ENCODE data around the gene MRPS10. TPM values are rescaled to one million over a fixed set of nuclear protein-coding genes. Genes with fewer than 3 reads are reported as not detected.

Gene MRPS10
- 31.3 to 37.4 TPM (median 33.7 TPM) in 5 replicates for total RNA-seq (2022; extraction: Qiagen RNA extraction)

DNA sequence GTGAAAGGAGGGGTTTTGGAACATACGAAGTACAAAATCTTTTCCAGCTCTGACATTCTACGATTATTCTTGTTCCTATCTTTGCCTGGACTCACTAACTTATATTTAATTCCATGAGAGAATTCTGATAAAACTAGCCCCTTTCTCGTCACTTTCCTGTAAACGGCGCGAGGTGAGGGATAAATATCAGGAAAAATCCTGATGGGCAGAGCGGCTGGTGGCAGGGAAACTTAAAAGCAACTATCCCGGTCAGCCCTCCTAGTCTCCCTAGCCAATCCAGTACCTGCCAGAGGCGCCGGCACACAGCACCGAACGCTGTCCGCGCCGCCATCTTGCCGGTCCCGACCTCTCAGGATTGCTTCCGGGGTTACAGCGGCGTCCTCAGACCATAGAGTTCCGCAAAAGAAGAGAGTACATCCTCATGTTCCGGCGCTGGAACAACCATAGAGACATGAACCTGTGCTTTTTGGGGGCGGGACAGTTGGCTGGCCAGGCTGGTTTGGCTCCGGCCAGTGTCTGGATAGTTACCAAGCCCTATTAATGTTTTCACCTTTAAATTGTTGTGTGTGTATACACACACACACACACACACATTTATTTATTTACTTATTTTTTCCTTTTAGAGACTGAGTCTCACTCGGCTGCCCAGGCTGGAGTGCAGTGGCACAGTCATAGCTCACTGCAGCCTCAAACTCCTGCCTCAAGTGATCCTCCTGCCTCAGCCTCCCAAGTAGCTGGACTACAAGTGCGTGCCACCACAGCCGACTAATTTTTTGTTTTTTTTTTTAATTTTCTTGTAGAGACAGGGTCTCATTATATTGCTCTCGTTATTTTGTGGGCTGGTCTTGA is at the start of gene MRPS10:
Gene MRPS10 (minus strand): TSS at position 343 of the 849 bp plus-strand sequence. CDS start 12 bp downstream, at position 331.

DNA sequence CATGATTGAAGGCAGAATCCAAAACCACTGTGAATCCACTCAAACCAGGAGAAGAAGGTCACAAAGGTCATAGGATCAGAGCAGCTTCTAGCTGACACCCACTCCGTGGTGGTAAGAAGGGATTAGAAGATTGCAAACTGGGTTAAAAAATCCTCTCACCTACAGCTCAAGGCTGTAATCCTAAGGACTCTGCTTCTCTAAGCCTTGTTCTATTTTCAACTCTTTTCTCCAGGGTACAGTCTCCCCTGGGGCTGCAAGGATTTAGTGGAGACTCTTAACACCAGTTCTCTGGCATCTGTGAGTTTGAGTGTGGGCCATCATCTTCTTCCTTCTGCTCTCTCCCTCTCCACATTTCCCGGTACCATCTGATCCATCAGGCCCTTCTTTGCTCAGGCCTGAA is 44.6 kb downstream of the MRPS10 start, which contains the start of gene GUCA1A:
Gene GUCA1A (plus strand): TSS at position 264 of the 400 bp plus-strand sequence. CDS start 250 bp downstream, outside the sequence.

Other genes starting within 250 kb of the MRPS10 start
- gene TAF8, start 167.3 kb downstream of the MRPS10 start, total RNA-seq (2022; extraction: Qiagen RNA extraction) = 12.1 to 15.7 TPM (median 13.5 TPM) in 5 replicates
- gene C6orf132, start 75.2 kb downstream of the MRPS10 start, total RNA-seq (2022; extraction: Qiagen RNA extraction) = 3.4 to 4.0 TPM (median 3.9 TPM) in 5 replicates
- gene GUCA1A, start 44.5 kb downstream of the MRPS10 start, total RNA-seq (2022; extraction: Qiagen RNA extraction) = not detected in 5 replicates
- 0.24 to 0.65 TPM (median 0.43 TPM) in 5 replicates for gene GUCA1B, start 22.9 kb downstream of the MRPS10 start, total RNA-seq (2022; extraction: Qiagen RNA extraction)
- 6.6 to 9.6 TPM (median 7.6 TPM) in 5 replicates for gene TRERF1, start 234.1 kb upstream of the MRPS10 start, total RNA-seq (2022; extraction: Qiagen RNA extraction)